Fibroblast of skin of back (primary cell): ENCODE results near the gene MYL6B. TPM values are rescaled to one million over a fixed set of nuclear protein-coding genes. Genes with fewer than 3 reads are reported as not detected.
A peak's percentile ranks its signal among the peaks of the same experiment; 100 is the strongest.
"Not testable (repeated sequence)": the region's sequence is repeated elsewhere in the genome, so short reads cannot be mapped to it uniquely, and the experiment has no call there.

Source experiments
- DNase-seq: peaks from one replicate; pipeline ENCODE4 v3.0.0-alpha.2; 2013
- polyA plus RNA-seq, 2 experiments: library from polyadenylated mRNA; unstranded; fragments of 120-200 nt; gene quantifications; one replicate each; pipeline ENCODE4 v1.2.1, GENCODE V29; 2013; ENCODE audit not compliant: insufficient read length in 2 of 2

MYL6B gene
- polyA plus RNA-seq (2013, experiment 1 of 2; ENCODE audit: insufficient read length) = 118 TPM
- polyA plus RNA-seq (2013, experiment 2 of 2; ENCODE audit: insufficient read length) = 134 TPM

GRCh38 chr12:56152132-56152755, at the start of gene MYL6B:
Gene MYL6B, plus strand, starts transcription at chr12:56152587. Its CDS starts 1,332 bp downstream, at chr12:56153919.
- DNase-seq = peak; percentile 93

GRCh38 chr12:56102683-56103065, 49.7 kb upstream of the MYL6B start:
- no peak for DNase-seq

GRCh38 chr12:56103066-56103711, 49.2 kb upstream of the MYL6B start:
- DNase-seq = no peak

- DNase-seq = no peak
Observed at GRCh38 chr12:56103823-56104108, 48.6 kb upstream of the MYL6B start.

- peak; percentile 100 for DNase-seq
Observed at GRCh38 chr12:56104109-56104814, 48.1 kb upstream of the MYL6B start, which contains the start of gene PA2G4. Gene PA2G4, plus strand, starts transcription at chr12:56104559. Its CDS starts 179 bp downstream, at chr12:56104738.

GRCh38 chr12:56104815-56105608, 47.4 kb upstream of the MYL6B start:
- peak; percentile 21 for DNase-seq

GRCh38 chr12:56105609-56105902, 46.8 kb upstream of the MYL6B start:
- DNase-seq = no peak

- DNase-seq = no peak
Observed at GRCh38 chr12:56107242-56107641, 45.1 kb upstream of the MYL6B start.

- no peak for DNase-seq
Observed at GRCh38 chr12:56110571-56110970, 41.8 kb upstream of the MYL6B start.

GRCh38 chr12:56114084-56114483, 38.3 kb upstream of the MYL6B start:
- DNase-seq = no peak

- DNase-seq = peak; percentile 15
Observed at GRCh38 chr12:56115329-56115728, 37.1 kb upstream of the MYL6B start.

- DNase-seq = peak; percentile 94
Observed at GRCh38 chr12:56116267-56117081, 35.9 kb upstream of the MYL6B start, which contains the start of gene RPL41. Gene RPL41, plus strand, starts transcription at chr12:56116633.

GRCh38 chr12:56117082-56117706, 35.2 kb upstream of the MYL6B start:
- DNase-seq = not testable (repeated sequence)

GRCh38 chr12:56117778-56118687, 34.4 kb upstream of the MYL6B start, which contains the start of gene ZC3H10:
Gene ZC3H10, plus strand, starts transcription at chr12:56118266. Its CDS starts 2,297 bp downstream, at chr12:56120563.
- DNase-seq = peak; percentile 99

GRCh38 chr12:56118688-56119357, 33.6 kb upstream of the MYL6B start:
- no peak for DNase-seq

GRCh38 chr12:56119361-56119796, 33.0 kb upstream of the MYL6B start:
- DNase-seq = peak; percentile 97

- DNase-seq = no peak
Observed at GRCh38 chr12:56120158-56120846, 32.1 kb upstream of the MYL6B start.

GRCh38 chr12:56121204-56121870, 31.1 kb upstream of the MYL6B start:
- no peak for DNase-seq
